ENCODE measurements around the gene PKP4.

Gene PKP4

GRCh38 chr2:158651358-158652057 lies 194.8 kb downstream of the PKP4 start:
- DNase-seq = no peak

DNA sequence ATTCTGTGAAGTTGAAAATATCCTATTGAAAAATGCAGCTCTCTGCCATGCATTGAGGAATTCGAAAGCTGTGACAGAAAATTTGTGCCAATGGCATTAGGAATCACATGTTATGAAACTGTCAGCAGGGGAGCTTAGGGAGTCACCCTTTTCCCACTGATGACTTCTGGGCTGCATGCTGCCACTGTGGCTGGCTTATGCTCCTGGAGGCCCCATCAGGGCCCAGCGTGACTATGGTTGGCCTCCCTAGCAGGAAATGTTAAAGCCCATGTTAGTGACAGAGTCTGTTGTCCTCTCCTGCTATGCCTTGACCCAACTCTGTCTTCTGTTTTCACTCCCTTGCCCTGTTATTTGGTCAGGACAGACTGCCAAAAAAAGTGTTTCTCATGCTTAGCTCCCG lies 198.9 kb downstream of the PKP4 start:
- DNase-seq = no peak

DNA sequence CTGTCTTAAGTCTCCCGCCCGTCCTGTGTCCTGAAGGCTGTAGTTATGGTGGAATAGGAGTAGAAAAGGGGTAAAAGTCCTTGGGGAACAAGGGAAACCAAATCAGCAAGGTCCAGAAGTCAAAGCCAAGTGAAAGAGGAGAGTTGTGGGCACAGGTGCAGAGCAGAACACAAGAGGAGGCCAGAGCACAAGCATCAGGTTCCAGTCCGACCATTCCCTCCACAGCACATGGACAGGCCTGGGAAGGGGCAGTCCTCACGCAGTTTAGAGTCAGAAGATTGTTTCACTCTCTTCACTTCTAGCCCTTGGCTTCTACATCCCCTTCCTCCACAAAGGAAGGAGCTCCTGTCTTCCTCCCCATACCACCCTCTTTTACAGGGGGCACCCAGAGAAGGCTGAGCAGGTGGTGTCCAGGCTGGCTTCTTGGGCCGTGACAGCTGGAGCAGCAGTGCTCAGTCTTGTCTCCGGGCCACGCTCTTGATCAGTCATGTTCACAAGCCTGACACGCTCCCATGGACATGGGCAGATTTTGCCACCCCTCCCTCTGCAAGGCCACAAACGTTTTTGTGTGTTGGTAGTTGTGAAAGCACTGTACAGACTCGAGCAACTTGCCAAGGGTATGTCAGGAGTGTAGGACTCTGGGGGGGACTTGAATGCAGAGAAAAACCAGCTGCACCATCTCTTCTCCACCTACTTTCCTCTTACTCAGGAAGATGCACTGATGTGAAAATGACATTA lies 199.9 kb downstream of the PKP4 start:
- no peak for DNase-seq

GRCh38 chr2:158658396-158658795 lies 201.6 kb downstream of the PKP4 start:
- DNase-seq = no peak

DNA sequence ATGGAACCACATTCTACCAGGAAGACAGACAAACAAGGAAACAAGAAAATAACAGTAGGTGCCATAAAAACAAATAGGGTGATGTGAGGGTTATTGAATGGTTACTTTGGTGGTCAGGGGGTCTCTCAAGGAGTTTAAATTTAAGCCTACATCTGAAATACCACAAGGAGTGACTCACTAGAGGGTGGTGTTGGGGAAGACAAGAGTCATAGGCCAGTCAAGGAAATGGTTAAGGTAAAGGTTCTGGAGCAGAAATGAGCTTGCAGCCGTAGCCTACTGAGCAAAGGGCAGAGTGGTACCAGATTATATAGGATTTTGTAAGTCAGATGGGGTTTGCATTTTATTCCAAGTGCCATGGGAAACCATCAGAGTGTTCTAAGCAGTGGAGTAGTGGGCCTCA lies 202.7 kb downstream of the PKP4 start:
- DNase-seq = no peak

DNA sequence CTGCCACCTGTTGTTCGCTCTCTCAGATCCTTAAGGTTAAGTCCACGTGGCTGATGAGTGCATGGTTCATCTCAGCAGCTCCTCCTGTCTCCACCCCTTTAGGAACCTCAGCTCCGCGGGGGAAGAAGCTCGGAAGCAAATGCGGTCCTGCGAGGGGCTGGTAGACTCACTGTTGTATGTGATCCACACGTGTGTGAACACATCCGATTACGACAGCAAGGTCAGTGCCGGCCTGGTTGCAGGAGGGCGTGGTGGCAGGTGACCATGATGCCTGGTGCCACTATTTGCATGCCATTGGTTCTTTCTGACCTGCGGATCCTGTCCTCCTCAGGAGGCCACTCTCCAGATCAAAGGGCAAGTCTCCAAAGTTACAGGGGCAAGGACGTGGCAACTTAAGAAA lies 204.5 kb downstream of the PKP4 start:
- DNase-seq = no peak

DNA sequence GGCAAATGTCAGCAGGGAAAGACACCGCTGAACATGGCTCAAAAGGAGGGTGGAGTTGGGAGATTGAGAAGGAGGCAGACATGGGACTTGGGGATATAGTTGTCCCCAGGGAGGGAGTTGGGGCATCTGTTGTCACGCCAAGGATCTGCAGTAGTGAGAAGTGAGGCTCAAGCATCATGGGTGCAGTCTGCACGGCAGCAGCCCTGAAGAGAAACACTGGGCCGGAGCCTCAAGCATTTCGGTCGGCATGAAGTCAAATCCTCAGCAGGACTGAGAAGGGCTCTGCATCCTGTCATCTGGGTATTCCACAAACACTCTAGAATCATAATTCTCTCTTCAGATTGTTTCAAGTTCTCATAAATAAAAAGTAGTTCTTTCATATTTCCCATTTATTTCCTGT lies 205.7 kb downstream of the PKP4 start:
- no peak for DNase-seq

DNA sequence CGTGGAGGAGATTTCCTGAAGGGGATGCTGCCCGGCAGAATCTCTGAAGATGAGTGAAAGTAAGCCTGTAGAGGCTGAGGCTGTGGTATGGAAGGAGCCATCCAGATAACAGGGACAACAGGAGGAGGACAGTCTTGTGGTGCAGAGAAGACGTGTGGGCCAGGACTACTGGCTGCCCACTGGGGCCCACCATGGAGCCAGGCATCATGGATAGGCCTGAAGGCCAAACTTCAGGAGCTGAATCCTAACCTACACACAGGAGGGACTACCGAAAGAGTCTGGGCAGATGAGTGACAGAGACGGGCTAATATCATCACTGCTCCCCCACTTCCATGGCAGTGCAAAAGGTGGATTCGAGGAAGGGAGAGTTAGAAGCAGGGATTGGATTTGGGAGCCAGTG lies 207.0 kb downstream of the PKP4 start:
- DNase-seq = no peak

DNA sequence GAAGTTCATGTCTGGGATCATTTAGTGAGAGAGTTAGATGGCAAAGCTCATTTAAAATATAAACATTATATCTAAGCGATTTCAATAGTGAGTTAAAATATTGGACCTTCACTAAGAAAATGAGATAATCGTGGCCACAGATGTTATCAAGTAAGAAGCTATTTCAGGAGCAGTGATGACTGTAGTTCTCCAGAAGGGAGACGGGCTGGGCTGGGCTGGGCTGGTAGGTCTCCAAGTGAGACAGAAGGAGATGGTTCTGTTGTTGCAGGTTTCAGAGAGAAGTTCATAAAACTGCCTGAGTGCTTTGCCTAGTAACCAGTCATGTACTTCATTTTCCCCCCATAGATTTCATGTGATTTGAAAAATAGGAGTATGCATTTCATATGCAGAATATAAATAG lies 208.2 kb downstream of the PKP4 start:
- DNase-seq = no peak

GRCh38 chr2:158665536-158666302 lies 209.0 kb downstream of the PKP4 start:
- DNase-seq = no peak

- DNase-seq = no peak
Observed at GRCh38 chr2:158666969-158667368, 210.2 kb downstream of the PKP4 start.

DNA sequence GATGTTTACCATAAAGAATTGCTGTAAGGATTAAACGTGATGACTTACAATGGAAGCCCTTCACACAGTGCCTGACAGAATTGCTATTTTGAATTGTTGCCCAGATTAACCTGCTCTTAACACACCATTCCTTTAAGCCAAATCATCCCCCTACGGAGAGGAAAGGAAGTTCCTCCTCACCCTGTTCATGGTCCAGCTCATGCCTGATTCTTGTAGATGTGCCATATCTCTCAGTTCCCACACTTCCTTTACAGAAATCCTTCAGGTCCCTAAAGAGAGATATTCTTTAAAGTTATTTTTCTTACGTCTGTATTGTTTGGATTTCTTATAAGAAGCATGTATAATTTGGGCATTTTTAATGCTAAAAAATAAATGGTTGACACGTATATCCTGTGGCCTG lies 210.8 kb downstream of the PKP4 start:
- DNase-seq = no peak

GRCh38 chr2:158668001-158668765 lies 211.4 kb downstream of the PKP4 start:
- no peak for DNase-seq

GRCh38 chr2:158670292-158670691 lies 213.5 kb downstream of the PKP4 start:
- DNase-seq = no peak

GRCh38 chr2:158671360-158672245 lies 214.9 kb downstream of the PKP4 start:
- DNase-seq = no peak

GRCh38 chr2:158676295-158676694 lies 219.5 kb downstream of the PKP4 start:
- no peak for DNase-seq

GRCh38 chr2:158676696-158677095 lies 219.9 kb downstream of the PKP4 start:
- no peak for DNase-seq

DNA sequence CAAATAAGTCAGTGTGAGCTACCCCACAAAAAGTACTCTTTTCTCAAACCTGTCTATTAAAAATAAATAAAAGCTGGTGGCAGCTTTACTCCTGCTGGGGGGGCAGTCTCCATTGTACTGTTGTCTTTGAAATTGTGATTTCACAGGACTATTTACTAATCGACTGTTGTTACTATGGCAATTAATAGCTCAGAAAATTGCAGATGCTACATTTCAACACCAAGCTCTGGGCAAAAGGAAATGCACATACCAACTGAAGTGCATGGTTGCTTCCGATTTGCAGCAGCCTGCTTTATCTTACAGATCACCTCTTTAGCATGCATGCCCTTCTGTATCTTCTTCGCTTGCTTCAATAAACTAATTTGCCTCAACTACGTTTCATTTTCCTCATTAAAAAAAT lies 220.8 kb downstream of the PKP4 start:
- no peak for DNase-seq

- DNase-seq = no peak
Observed at GRCh38 chr2:158681816-158682215, 225.1 kb downstream of the PKP4 start.

GRCh38 chr2:158685646-158686045 lies 228.9 kb downstream of the PKP4 start:
- no peak for DNase-seq

GRCh38 chr2:158686210-158686691 lies 229.5 kb downstream of the PKP4 start:
- no peak for DNase-seq

GRCh38 chr2:158687315-158687714 lies 230.6 kb downstream of the PKP4 start:
- no peak for DNase-seq
